22Rv1 (cell line): ENCODE measurements around the gene SKAP2.

Experiments used
- ZFX ChIP-seq: fragments of 450-650 bp; IDR thresholded peaks from 2 replicates; pipeline ENCODE4 v1.6.1; 2017; ENCODE audit warnings: antibody characterized with exemption, borderline replicate concordance
- TF ChIP-seq, protein P1 (sequence below): fragments of 450-650 bp; IDR thresholded peaks from 2 replicates; pipeline ENCODE4 v1.5.1; 2017; ENCODE audit warnings: mild to moderate bottlenecking

DNA sequence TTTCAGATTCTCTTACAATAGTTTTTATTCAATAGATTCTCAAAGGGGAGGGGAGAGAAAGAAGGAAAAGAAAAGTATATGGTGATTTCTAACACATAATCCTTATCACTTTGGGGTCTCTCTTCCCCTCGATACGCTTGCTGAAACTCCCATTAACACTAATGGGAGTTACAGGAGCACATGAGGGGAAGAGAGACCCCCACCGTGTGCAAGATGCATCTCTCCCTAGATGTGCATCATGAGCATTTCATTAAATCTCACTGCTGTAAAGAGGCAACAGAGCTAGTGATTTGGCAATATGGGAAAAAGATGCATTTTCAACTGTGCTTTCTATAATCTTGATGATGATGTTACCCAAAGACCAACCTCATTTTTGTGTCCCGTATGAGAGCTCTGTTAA, 177.4 kb downstream of the SKAP2 start:
- TF ChIP-seq, protein P1, sequence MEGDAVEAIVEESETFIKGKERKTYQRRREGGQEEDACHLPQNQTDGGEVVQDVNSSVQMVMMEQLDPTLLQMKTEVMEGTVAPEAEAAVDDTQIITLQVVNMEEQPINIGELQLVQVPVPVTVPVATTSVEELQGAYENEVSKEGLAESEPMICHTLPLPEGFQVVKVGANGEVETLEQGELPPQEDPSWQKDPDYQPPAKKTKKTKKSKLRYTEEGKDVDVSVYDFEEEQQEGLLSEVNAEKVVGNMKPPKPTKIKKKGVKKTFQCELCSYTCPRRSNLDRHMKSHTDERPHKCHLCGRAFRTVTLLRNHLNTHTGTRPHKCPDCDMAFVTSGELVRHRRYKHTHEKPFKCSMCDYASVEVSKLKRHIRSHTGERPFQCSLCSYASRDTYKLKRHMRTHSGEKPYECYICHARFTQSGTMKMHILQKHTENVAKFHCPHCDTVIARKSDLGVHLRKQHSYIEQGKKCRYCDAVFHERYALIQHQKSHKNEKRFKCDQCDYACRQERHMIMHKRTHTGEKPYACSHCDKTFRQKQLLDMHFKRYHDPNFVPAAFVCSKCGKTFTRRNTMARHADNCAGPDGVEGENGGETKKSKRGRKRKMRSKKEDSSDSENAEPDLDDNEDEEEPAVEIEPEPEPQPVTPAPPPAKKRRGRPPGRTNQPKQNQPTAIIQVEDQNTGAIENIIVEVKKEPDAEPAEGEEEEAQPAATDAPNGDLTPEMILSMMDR, result no peak
- TF ChIP-seq ZFX, result no peak
